NCI-H2196 treated with DMSO at 0.1 percent for 48 hours (cell line): ENCODE results near the gene SNU13.
"Not testable (repeated sequence)": the region's sequence is repeated elsewhere in the genome, so short reads cannot be mapped to it uniquely, and the experiment has no call there.

ENCODE experiments used
- DNase-seq: peaks from one replicate; lab custom pipeline; 2025; ENCODE audit not compliant: unreplicated experiment; lab: John Stamatoyannopoulos, UW

The SNU13 gene

GRCh38 chr22:41688365-41689211 is at the start of gene SNU13:
TSS of gene SNU13 (minus strand) at chr22:41688867. CDS start at chr22:41688796, 71 bp downstream.
- peak; percentile 78 for DNase-seq

DNA sequence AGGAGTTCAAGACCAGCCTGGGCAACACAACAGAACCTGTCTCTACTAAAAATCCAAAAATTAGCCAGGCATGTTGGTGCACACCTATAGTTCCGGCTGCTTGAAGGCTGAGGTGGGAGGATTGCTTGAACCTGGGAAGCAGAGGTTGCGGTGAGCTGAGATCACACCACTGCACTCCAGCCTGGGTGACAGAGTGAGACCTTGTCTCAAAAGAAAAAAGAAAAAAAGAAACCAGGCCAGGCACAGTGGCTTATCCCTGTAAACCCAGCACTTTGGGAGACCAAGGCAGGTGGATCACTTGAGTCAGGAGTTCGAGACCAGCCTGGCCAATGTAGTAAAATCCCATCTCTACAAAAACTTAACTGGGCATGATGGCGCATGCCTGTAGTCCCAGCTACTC is 44.6 kb upstream of the SNU13 start:
- DNase-seq = not testable (repeated sequence)

DNA sequence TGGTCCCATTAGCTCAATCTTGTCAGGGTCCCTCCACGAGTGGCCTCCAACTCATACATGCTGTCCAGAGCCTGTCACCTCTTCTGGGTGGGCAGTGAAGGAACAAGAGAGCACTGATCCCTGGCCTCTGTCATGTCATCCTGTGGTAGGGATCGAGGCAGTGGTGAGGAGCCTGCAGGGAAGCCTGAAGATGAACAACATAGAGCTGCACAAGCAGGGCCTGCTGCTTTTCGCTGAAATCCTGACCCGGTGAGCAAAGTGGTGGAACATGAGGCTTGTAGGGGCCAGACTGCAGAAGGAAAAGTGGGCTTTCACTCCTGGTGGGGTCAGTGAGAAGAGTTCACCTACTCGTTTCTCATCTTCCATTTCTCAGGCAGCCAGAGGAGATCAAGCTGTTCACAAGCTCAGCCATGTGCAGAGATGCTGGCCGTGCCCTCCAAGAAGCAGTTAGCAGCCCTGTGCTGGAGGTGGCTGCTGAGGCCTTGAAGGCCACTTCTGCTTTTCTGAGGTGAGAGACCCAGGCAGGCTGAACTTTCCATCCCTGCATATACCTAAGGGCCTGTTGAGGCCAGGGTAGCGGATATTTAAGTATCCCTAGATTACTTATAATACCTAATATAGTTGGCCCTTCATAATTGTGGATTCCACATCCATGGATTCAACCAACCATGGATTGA is 43.6 kb upstream of the SNU13 start:
- no peak for DNase-seq

DNA sequence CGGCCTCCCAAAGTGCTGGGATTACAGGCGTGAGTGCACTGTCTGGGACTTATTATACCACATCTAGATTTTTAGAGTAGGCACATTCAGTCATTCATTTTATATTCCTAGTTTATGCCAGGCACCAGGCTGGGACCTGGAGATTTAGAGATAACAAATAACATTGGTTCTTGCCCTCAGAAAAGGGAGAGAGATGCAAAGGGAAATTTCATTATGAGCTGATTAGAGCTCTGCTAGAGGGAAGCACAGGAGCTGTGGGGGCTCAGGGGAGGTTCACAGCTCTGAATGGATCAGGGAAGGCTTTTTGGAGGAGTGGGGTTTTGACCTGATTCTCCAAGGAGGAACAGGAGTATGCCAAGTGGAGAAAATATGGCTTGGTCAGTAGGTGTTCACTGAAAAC is 42.9 kb upstream of the SNU13 start:
- DNase-seq = no peak

- DNase-seq = no peak
Measured at GRCh38 chr22:41725510-41726110, 36.9 kb upstream of the SNU13 start.

DNA sequence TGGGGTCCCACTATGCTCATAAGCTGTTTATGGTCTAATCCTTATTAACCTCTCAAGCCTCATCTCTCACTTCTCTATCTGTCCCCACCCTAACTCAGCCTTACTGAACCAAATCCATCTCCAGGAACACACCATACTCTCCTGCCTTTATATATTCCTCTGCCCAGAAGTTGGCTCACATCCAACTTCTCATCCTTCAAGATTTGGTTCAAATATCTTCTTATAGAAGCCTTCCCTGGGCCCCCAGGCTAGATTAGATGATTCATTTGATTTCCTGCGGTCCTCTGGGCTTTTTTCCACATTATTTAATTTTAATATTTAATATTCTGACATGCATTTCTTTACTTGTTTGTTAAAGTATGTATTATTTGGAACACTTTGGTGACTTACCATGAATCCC is 33.8 kb upstream of the SNU13 start:
- DNase-seq = no peak

DNA sequence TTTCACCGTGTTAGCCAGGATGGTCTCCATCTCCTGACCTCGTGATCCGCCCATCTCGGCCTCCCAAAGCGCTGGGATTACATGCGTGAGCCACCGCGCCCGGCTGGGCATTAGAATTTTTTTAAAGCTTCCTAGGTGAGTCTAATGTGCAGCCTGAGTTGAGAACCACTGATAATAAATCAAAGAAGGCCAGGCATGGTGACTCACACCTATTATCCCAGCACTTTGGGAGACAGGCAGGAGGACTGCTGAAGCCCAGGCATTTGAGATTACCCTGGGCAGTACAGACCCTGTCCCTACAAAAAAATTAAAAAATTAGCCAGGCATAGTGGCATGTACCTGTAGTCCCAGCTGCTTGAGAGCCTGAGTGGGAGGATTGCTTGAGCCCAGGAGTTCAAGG is 24.3 kb upstream of the SNU13 start:
- DNase-seq = no peak

DNA sequence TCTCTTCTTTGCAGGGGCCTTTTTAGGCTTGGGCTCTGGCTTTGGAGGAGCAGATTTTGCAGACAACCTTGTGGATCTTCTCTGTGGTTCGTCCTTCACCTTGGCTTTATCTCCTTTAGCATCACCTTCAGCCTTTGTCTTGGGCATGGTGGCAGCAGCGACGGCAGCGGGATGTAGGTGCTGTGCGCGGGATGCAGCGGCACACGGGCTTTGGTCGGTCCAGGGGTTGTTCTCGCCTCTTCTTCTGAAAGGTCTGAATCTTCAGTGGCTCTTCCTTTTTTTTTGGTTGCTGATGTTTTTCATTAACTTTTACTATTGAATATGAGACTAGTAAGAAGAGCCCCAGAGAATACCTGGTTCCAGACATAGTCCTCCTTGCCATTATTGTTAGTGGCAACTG is 20.7 kb upstream of the SNU13 start:
- no peak for DNase-seq

DNA sequence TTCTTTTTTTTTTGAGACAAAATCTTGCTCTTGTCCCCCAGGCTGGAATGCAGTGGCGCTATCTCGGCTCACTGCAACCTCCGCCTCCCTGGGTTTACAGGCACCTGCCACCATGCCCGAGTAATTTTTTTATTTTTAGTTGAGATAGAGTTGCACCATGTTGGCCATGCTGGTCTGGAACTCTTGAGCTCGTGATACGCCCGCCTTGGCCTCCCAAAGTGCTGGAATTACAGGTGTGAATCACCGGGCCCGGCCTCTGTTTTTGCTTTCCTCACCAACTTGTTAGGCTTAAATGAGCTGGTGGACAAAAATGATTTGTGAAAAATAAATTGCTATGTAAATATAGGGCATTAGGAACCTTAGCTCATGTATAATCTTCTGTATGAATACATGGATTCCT is 14.1 kb upstream of the SNU13 start:
- DNase-seq = no peak

- no peak for DNase-seq
Measured at GRCh38 chr22:41700108-41700364, 11.4 kb upstream of the SNU13 start.

- no peak for DNase-seq
Measured at GRCh38 chr22:41699264-41700107, 10.8 kb upstream of the SNU13 start, which contains the start of gene MEI1. TSS of gene MEI1 (plus strand) at chr22:41699503. CDS start at chr22:41699539, 36 bp downstream.

GRCh38 chr22:41697126-41697775 is 8.6 kb upstream of the SNU13 start:
- DNase-seq = peak; percentile 62

- no peak for DNase-seq
Measured at GRCh38 chr22:41696703-41697102, 8.0 kb upstream of the SNU13 start.

- DNase-seq = no peak
Measured at GRCh38 chr22:41695211-41695610, 6.5 kb upstream of the SNU13 start.

- no peak for DNase-seq
Measured at GRCh38 chr22:41690476-41690875, 1.8 kb upstream of the SNU13 start.

DNA sequence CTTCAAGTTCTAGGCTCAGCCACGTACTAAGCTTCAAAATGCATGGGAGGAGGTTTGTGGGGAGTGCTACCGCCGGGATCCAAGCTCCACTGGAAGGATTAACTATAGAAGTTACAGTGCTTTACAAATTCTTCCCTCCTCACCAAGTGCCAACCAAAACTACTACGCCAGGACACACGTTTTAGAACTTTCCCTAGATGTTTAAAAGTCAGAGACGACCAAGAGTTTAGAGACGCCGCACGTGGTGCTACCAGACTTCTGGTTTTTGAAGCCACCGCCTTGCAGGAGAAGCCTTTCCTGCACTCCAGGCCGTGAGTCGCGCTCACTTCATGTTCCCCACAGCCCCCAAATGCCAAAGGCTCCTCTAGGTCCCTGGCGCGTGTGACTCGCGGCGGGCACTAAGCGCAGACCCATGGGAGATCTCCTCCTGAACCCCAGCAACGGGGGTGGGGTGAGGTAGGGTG is 734 bp downstream of the SNU13 start:
- no peak for DNase-seq

GRCh38 chr22:41686890-41687289 is 1.8 kb downstream of the SNU13 start:
- not testable (repeated sequence) for DNase-seq

- no peak for DNase-seq
Measured at GRCh38 chr22:41684194-41684593, 4.5 kb downstream of the SNU13 start.

DNA sequence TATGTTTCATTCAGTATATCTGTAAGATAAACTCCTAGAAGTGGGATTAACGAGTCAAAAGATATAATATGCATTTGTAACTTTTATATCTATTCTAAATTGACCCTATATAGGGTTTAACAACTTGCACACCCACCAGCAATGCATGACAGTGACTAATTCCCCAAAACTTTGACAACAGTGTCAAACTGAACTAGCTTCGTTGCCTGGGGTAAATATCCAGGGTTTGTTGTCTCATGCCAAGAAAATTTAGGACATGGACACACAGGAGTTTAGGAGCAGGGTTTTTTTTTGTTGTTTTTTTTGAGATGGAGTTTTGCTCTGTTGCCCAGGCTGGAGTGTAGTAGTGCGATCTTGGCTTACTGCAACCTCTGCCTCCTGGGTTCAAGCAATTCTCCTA is 5.1 kb downstream of the SNU13 start:
- DNase-seq = no peak

GRCh38 chr22:41683052-41683451 is 5.6 kb downstream of the SNU13 start:
- DNase-seq = no peak
